A549 (cell line): ENCODE results near the gene ZNF385A.

Experiments used
- CHD2 ChIP-seq: fragments of 150-350 bp; IDR thresholded peaks from 2 replicates; pipeline ENCODE4 v1.6.1; 2014; ENCODE audit warnings: low read length; ENCODE audit not compliant: partially characterized antibody
- ELK1 ChIP-seq: fragments of 150-350 bp; IDR thresholded peaks from 2 replicates; pipeline ENCODE4 v1.6.1; 2014; ENCODE audit warnings: low read depth, mild to moderate bottlenecking, low read length
- HDAC2 ChIP-seq: fragments of 200-600 bp; sonication (generic); IDR thresholded peaks from 2 replicates; pipeline ENCODE4 v1.6.1; 2016
- MAFK ChIP-seq: fragments of 450-650 bp; IDR thresholded peaks from 2 replicates; pipeline ENCODE4 v1.6.1; 2014; ENCODE audit not compliant: partially characterized antibody
- MYC ChIP-seq: IDR thresholded peaks from 2 replicates; pipeline ENCODE4 v1.6.1; 2012; ENCODE audit warnings: mild to moderate bottlenecking, inconsistent platforms, low read length, improper control_type of control experiment, borderline replicate concordance
- NR3C1 ChIP-seq: fragments of >200 bp; sonication (Bioruptor Twin); formaldehyde crosslinking; IDR thresholded peaks from 3 replicates; pipeline ENCODE4 v1.6.1; 2017
- POLR2A ChIP-seq: IDR thresholded peaks from 2 replicates; pipeline ENCODE4 v1.6.1; 2012; ENCODE audit warnings: mild to moderate bottlenecking, low read length
- RAD21 ChIP-seq, 2 experiments: fragments of >200 bp in 1 of 2; sonication (Bioruptor Twin) in 1 of 2; formaldehyde crosslinking in 1 of 2; IDR thresholded peaks in 1 of 2; conservative IDR thresholded peaks in 1 of 2; 2 replicates in 1 of 2; 3 replicates in 1 of 2; pipeline ENCODE4 v1.6.1; 2012 to 2018; ENCODE audit warnings: inconsistent platforms in 1 of 2
- REST ChIP-seq: fragments of 200-600 bp; sonication (generic); IDR thresholded peaks from 2 replicates; pipeline ENCODE4 v1.6.1; 2016; ENCODE audit warnings: antibody characterized with exemption, mild to moderate bottlenecking, moderate library complexity
- SREBF2 ChIP-seq: fragments of 450-650 bp; IDR thresholded peaks from 2 replicates; pipeline ENCODE4 v1.6.1; 2014; ENCODE audit warnings: mild to moderate bottlenecking, moderate library complexity
- USF2 ChIP-seq: fragments of 450-650 bp; IDR thresholded peaks from 2 replicates; pipeline ENCODE4 v1.6.1; 2014; ENCODE audit warnings: antibody characterized with exemption
- TF ChIP-seq, protein P1 (sequence below): fragments of >200 bp; sonication (Bioruptor Twin); formaldehyde crosslinking; IDR thresholded peaks from 3 replicates; pipeline ENCODE4 v1.5.1; 2016
- TF ChIP-seq, protein P2 (sequence below): fragments of 250-450 bp; sonication (Bioruptor Pico); IDR thresholded peaks from 2 replicates; pipeline ENCODE4 v1.5.0; 2021; ENCODE audit warnings: mild to moderate bottlenecking, moderate library complexity, borderline replicate concordance
- TF ChIP-seq, protein P3 (sequence below): IDR thresholded peaks from 2 replicates; pipeline ENCODE4 v1.6.1; 2012

DNA sequence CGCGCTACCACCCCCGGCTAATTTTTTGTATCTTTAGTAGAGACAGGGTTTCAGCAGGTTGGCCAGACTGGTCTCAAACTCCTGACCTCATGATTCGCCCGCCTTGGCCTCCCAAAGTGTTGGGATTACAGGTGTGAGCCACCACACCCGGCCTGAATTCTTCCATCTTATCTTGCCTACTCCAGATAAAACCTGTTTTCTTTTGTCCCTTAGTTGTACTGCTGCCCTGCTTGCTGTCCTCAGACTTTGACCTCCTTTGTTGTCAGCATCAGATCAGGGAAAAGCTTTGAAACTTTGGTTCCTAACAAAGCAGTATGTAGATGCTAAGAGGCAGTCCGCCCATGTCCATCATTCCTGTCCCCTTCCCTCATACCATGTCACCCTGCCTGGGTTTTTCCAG lies 43.7 kb downstream of the ZNF385A start:
- TF ChIP-seq, protein P1, sequence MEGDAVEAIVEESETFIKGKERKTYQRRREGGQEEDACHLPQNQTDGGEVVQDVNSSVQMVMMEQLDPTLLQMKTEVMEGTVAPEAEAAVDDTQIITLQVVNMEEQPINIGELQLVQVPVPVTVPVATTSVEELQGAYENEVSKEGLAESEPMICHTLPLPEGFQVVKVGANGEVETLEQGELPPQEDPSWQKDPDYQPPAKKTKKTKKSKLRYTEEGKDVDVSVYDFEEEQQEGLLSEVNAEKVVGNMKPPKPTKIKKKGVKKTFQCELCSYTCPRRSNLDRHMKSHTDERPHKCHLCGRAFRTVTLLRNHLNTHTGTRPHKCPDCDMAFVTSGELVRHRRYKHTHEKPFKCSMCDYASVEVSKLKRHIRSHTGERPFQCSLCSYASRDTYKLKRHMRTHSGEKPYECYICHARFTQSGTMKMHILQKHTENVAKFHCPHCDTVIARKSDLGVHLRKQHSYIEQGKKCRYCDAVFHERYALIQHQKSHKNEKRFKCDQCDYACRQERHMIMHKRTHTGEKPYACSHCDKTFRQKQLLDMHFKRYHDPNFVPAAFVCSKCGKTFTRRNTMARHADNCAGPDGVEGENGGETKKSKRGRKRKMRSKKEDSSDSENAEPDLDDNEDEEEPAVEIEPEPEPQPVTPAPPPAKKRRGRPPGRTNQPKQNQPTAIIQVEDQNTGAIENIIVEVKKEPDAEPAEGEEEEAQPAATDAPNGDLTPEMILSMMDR, result no peak
- no peak for TF ChIP-seq NR3C1
- TF ChIP-seq ELK1, result no peak
- no peak for TF ChIP-seq USF2
- TF ChIP-seq POLR2A, result no peak
- TF ChIP-seq REST, result no peak
- no peak for TF ChIP-seq MYC
- TF ChIP-seq, protein P2, sequence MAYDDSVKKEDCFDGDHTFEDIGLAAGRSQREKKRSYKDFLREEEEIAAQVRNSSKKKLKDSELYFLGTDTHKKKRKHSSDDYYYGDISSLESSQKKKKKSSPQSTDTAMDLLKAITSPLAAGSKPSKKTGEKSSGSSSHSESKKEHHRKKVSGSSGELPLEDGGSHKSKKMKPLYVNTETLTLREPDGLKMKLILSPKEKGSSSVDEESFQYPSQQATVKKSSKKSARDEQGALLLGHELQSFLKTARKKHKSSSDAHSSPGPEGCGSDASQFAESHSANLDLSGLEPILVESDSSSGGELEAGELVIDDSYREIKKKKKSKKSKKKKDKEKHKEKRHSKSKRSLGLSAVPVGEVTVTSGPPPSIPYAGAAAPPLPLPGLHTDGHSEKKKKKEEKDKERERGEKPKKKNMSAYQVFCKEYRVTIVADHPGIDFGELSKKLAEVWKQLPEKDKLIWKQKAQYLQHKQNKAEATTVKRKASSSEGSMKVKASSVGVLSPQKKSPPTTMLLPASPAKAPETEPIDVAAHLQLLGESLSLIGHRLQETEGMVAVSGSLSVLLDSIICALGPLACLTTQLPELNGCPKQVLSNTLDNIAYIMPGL (CRISPR knock-in tag), result no peak
- no peak for TF ChIP-seq RAD21 (conservative IDR thresholded peaks at IDR 0.05 in 1 of 2, IDR thresholded peaks at IDR 0.05 in 1 of 2)
- no peak for TF ChIP-seq HDAC2
- TF ChIP-seq, protein P3, sequence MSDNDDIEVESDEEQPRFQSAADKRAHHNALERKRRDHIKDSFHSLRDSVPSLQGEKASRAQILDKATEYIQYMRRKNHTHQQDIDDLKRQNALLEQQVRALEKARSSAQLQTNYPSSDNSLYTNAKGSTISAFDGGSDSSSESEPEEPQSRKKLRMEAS, result no peak
- no peak for TF ChIP-seq CHD2
- no peak for TF ChIP-seq SREBF2
- TF ChIP-seq MAFK, result no peak
